T-helper 2 cell treated with Interferon-gamma antibody and Interleukin-4, amounts not matched to agents 100 ng/mL and 5 ng/mL, for 36 hours (primary cell): ENCODE results near the gene MEPCE. TPM values are rescaled to one million over a fixed set of nuclear protein-coding genes. Genes with fewer than 3 reads are reported as not detected.
"Not testable (repeated sequence)": the region's sequence is repeated elsewhere in the genome, so short reads cannot be mapped to it uniquely, and the experiment has no call there.

ENCODE experiments used
- intact Hi-C: fragments of 100-400 bp; cut with micrococcal nuclease; formaldehyde crosslinking; loops from one replicate; pipeline ENCODE4 v1.15.1; 2023
- total RNA-seq: library from RNA; stranded (reverse); gene quantifications from 2 replicates; pipeline ENCODE4 v1.2.3, GENCODE V29; 2022

Gene MEPCE
- total RNA-seq, 1 donor from 2014 or later = 42.6 TPM

GRCh38 chr7:100432621-100433275 lies 3.1 kb downstream of the MEPCE start:
- intact Hi-C loops = loop anchor here (10.0 kb wide), 1 partner anchor 452 kb away; the partner anchor contains the start of gene UFSP1

- intact Hi-C loops = loop anchor here (10.0 kb wide), 1 partner anchor 452 kb away; the partner anchor contains the start of gene UFSP1
Measured at GRCh38 chr7:100433276-100433591, 3.6 kb downstream of the MEPCE start.

DNA sequence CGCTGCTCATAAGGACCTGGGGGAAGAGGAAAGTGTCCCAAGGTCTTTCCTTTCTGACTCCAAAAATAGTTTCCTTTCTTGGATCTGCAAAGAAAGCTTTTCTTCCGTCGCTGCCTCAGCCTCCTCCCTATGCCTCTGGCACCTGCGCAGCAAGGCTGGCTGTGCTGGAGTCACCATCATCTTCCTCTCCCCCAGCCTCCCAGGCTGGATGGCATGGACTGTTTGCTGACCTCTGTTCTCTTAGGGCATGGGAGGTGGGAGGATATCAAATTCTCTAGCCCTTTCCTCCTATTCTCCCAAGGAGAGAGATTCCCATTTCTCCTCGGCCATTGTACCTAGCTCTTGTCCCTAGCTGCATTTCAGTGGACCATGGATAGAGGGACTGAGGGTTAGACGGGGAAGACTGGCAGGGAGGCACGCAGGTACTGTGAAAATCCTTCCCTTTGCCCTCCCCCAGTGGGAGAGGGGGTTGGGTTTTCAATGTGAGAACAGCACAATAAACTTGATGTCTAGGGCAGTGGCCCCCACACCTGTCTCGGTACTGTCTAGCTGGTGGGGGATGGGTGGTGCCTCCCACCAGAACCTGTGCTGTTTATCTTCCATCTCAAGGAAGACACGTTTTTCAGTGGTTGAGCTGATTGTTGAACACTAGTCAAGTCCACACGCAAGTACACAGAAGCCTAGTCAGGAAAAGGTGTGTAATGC lies 4.1 kb downstream of the MEPCE start:
- intact Hi-C loops = loop anchor here (10.0 kb wide), 1 partner anchor 451 kb away; the partner anchor contains the start of gene UFSP1

GRCh38 chr7:100434297-100435144 lies 4.9 kb downstream of the MEPCE start:
- intact Hi-C loops = loop anchor here (10.0 kb wide), 1 partner anchor 450 kb away; the partner anchor contains the start of gene UFSP1

DNA sequence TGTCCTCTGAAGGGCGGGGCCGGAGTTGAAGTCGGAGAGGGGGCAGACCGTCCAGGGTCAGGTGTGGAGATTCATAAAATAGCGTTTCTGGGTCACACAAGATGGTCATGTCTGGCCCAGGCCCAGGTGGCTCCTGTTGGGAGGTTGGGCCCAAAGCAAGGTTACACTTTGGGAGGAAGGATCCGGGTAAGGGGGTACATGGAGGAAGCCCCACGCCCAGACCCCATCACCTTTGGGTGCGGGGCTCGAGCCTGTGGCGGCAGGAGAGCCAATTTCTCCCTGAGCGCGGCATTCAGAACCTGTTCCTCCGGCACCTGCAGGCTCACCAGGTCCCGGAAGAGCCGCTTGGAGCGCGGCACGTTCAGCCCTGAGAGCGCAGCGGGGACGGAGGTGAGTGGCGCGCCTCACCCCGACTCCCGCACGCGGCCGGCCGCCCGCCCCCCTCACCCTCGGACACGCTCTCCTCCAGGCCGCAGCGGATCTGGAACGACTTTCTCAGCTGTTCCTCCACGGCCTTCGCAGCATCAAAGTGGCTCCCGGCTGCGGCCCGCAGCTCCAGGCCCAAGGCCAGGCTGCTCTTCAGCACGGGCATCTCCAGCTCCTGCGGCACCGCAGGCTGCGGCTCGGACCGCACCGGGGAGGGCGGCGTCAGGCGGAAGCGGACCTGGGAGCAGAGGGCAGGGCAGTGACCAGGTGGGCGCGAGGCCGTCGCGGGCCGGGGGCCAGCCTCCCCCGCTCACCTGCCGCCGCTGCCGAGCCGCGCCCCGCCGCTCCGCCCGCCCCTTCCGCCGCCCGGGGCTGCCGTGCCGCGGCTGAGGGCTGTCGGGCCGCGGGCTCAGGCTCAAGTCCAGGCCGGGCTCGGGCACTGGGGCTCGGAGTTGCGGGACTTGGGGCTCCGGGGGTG lies 6.0 kb downstream of the MEPCE start:
- intact Hi-C loops = loop anchor here (1.0 to 10.0 kb wide), 4 partner anchors 7 to 449 kb away; partner anchors contain the start of genes TSC22D4, UFSP1 and ZCWPW1

GRCh38 chr7:100437150-100438100 lies 7.8 kb downstream of the MEPCE start:
- intact Hi-C loops = loop anchor here (2.0 to 10.0 kb wide), 2 partner anchors 41 to 447 kb away; partner anchors contain the start of genes TSC22D4 and UFSP1

DNA sequence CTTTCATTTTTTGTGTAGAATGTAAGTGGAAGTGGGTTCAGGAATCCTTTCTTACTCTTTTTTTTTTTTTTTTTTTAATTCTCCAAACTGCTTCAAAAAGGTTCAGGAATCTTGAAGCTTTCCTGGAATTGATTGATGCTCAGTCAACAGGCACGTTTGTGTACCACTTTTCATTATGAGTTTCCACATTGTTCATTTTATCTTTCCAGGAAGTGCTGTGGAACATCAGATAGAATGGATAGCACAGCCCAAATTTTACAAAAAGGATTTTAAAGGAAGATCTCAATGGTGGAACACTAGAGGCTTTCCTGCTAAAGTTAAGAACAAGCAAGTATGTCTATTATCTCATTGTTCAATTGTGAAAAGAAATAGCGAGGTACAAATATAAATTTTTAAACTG lies 8.5 kb downstream of the MEPCE start:
- intact Hi-C loops = loop anchor here (10.0 kb wide), 1 partner anchor 447 kb away; the partner anchor contains the start of gene UFSP1

DNA sequence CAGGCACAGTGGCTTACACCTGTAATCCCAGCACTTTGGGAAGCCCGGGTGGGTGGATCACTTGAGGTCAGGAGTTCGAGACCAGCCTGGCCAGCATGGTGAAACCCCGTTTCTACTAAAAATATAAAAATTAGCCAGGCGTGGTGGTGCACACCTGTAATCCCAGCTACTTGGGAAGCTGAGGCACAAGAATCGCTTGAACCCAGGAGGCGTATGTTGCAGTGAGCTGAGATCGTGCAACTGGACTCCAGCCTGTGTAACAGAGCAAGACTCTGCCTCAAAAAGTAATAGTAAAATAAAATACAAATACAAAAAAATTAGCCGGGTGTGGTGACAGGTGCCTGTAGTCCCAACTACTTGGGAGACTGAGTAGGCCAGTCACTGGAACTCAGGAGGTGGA lies 9.1 kb downstream of the MEPCE start:
- intact Hi-C loops = loop anchor here (10.0 kb wide), 1 partner anchor 446 kb away; the partner anchor contains the start of gene UFSP1

- intact Hi-C loops = loop anchor here (10.0 kb wide), 1 partner anchor 446 kb away; the partner anchor contains the start of gene UFSP1
Measured at GRCh38 chr7:100439244-100439643, 9.6 kb downstream of the MEPCE start.

DNA sequence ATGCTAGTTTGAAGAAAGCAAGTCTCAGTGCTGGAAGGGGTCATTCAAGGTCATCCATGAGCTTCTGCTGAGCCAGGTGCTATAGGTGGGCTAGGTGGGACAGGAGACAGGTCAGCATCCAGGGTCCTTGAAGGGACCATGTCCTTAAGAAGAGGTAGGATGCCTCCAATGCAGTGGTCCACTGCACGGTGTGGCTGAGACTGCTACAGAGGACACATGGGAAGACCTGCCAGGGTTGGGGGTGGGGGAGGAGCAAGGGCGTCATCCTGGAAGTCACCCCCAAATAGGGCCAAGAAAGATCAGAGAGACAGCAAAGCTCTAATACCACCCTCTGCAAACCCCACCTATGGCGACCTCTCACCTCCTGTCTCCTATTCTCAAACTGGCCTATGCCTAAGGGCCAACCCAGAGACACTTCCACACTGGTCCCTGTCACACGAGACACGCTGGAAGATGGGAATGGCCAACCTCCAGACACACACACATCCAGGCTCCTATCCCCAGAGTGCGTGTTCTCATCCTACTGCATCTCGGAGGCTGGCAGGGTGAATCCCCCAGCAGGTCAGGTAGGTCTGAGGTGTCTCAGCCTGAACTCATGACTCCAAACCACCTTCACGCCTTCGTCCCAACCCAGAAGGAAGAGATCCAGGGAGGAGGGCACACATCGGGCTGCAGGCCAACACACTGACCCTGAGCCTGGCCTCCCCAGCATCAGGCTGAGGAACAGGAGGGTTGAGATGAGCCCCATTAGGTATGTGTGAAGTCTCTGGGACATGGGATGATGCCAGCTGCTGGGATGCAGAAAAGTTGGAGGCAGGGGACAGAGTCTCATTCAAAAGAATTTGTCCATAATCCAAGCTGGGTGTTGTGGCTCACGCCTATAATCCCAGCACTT lies 12.3 kb downstream of the MEPCE start:
- intact Hi-C loops = no loop called here

- intact Hi-C loops = no loop called here
Measured at GRCh38 chr7:100443096-100443840, 13.6 kb downstream of the MEPCE start.

DNA sequence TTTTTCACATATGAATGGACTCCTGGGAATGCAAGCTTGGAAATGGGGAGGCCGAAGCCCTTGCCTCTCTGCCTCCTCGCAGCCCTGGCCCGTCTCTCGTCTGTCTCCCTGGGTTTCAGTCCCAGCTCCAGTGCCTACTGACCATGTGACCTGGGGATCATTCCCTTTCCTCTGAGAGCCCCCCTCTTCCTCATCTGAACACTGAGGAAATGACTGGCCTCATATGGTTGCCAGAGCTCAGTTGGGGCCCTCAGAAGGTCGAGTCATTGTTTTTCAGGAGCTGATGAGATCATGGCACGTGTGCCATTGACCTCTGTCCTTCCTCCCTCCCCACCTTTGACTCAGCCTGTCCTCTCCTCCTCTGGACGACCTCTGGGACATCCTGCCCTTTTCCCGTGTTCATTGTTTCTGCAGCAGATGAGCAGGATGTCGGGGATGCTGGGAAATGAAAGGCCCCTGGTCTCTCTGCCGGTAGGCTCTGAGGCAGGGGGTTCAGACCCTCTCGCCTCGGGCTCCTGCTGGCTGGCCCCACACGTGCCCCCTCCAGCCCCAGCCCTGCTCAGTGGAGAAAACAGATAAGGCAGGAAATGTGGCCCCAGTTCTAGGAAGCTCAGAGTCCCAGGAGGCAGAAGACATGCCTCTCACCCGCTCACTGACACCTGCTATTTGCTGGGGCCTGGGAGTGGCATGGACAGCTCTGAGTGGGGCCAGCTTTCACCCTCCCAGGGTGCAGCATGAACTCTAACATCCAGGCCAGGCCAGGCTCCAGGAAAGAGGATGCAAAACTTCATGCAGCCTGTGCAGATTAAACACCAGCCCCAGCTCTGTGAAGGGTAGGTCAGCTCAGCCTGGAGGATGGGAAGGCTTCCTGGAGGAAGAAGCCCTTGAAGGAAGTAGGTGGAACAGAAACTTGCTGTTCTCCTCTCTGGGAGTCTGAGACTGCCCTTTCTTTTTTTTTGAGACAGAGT lies 15.0 kb downstream of the MEPCE start:
- intact Hi-C loops = no loop called here

DNA sequence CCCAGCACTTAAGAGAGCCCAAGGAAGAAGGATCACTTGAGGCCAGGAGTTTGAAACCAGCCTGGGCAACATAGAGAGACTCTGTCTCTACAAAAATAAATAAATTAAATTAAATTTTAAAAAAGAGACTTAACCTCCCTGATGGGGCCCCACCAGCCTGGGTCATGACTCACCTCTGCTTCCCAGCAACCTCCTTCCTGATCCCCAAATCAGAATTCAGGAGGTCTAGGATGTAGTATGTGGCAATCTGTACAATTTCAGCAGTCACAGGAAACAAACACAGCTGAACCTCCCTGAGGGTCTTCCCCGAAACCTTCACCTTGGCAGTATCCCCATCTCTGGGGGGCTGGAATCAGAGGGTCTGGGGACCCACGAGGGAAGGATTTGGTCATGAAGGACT lies 16.4 kb downstream of the MEPCE start:
- intact Hi-C loops = no loop called here

DNA sequence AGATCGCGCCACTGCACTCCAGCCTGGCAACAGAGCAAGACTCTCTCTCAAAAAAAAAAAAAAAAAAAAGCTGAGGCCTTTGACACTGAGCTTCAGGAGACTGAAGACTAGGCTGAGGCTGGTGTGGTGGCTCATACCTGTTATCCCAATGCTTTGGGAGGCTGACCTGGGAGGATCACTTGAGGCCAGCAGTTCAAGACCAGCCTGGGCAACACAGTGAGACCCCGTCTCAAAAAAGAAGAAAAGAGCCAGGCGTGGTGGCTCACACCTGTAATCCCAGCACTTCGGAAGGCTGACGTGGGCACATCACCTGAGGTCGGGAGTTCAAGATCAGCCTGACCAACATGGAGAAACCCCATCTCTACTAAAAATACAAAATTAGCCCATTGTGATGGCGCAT lies 17.7 kb downstream of the MEPCE start:
- intact Hi-C loops = not testable (repeated sequence)

DNA sequence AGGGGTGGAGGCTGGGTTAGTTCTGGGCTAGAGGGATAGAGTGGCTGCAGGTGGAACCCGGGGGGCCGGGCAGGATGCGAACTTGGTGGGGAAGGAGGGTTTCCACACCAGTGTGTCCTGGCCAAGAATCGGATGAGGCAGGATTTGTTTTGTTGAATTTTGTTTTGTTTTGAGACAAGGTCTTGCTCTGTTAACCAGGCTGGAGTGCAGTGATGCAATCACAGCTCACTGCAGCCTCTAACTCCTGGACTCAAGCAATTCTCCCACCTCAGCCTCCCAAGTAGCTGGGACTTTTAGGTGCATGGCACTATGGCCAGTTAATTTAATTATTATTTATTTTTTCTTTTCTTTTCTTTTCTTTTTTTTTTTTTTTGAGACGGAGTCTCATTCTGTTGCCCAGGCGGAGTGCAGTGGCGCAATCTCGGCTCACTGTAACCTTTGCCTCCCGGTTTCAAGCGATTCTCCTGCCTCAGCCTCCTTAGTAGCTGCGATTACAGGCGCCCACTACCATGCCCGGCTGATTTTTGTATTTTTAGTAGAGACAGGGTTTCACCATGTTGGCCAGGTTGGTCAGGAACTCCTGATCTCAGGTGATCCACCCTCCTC lies 19.7 kb downstream of the MEPCE start:
- intact Hi-C loops = no loop called here

DNA sequence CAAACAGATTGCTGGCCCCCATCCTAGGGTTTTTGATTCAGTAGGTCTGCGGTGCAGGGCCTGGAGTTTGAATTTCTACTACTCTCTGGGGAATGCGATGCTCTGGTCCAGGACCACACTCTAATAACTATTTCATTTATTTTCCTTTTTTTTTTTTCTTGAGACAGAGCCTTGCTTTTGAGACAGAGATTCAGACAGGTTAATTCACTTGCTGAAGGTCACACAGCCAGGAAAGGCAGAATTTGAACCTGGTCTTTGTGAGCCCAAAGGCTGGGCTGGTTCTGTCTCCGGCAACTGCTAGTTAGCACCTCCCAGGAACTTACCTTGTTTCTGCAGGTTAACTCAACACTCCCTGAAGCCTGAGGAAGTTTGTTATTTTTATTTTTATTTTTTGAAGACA lies 22.9 kb downstream of the MEPCE start:
- intact Hi-C loops = no loop called here
